DND-41 (cell line): ENCODE data around the gene CNTNAP5.

ENCODE experiments used
- CTCF ChIP-seq: IDR thresholded peaks from 2 replicates; pipeline ENCODE4 v1.5.1; 2012; ENCODE audit warnings: borderline replicate concordance, low read length, moderate library complexity, mild to moderate bottlenecking; ENCODE audit not compliant: poor library complexity, severe bottlenecking; ENCODE audit errors: extremely low read depth
- EZH2 ChIP-seq: IDR thresholded peaks from 3 replicates; pipeline ENCODE4 v1.6.1; 2012; ENCODE audit warnings: borderline replicate concordance, low read depth, mild to moderate bottlenecking, moderate library complexity, low read length, inconsistent platforms; ENCODE audit not compliant: severe bottlenecking

- TF ChIP-seq CTCF (no peak), EZH2 (no peak)
These were observed 168.6 kb downstream of the CNTNAP5 start for GRCh38 chr2:124193706-124194105.
